CD4-positive, alpha-beta T cell treated with Interleukin-17A for 4 hours (primary cell): Measurements from ENCODE around the gene TRPC4AP.
"Not testable (repeated sequence)": the region's sequence is repeated elsewhere in the genome, so short reads cannot be mapped to it uniquely, and the experiment has no call there.

Experiments
- DNase-seq: peaks from one replicate; pipeline ENCODE4 v3.0.0-alpha.2; 2020; ENCODE audit warnings: mixed read lengths

The TRPC4AP gene

DNA sequence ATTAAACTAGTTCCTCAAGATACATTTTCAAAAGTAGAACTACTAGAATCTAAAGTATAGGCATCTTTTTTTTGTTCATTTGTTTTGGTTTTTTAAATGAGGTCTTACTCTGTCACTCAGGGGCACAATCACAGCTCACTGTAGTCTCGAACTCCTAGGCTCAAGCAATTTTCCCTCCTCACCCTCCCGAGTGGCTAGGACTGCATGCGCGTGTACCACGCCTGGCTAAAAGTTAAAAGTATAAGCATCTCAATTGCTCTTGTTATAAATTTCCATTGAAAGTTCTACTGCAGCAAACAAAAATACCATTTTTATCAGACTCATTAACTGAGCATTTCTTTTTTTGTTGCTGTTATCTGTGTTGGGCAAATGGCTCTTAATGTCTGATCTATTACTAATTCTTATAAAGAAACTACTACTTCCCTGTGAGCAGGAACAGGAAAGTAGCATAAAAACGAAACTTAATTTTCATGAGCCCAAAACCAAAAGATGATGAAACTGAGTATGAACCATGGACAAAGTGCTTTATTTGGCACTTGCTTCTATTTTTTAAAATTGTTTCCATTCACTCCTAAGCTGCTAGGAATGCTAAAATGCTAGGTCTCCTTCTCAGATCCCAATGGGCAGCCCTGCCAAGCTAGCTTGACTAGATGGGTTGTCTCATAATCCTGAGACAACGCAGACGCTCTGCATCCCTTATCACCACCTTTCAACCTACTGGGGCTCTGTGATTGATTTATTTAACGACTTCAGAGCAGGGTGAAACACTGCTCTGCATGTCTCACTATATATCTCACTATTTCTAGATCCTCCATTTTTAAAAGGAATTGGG, 36.9 kb downstream of the TRPC4AP start:
- DNase-seq = no peak

DNA sequence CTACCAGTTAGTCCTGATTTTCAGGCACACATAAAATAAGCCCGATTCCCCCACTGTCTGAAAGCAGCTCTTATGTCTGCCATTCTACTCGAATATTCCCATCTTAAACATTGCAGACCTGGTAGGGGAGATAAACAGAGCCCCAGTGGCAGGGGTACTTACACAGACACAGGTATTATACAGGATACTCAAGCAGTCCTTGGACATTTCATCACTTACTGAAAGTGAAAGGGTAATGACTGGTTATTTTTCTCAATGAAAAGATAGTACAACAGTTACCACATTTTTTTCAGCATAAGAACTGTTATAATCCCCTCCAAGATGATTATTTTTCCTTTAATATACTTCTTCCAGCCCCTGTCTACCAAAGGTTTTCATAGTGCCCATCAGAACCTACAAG, 37.8 kb downstream of the TRPC4AP start:
- DNase-seq = no peak

DNA sequence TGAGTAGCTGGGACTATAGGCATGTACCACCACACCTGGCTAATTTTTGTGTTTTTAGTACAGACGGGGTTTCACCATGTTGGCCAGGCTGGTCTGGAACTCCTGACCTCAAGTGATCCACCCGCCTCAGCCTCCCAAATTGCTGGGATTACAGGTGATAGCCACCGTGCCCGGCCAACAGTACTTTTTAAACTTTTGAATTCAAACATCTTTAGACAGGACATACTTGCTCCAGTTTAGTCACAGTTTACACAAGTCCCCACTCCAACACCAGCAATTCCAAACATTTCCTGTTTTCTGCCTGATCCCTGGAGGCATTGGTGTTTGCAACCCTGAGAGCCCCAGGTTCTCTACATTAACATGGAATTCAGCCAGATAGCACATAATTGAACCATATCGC, 40.0 kb downstream of the TRPC4AP start:
- DNase-seq = not testable (repeated sequence)

DNA sequence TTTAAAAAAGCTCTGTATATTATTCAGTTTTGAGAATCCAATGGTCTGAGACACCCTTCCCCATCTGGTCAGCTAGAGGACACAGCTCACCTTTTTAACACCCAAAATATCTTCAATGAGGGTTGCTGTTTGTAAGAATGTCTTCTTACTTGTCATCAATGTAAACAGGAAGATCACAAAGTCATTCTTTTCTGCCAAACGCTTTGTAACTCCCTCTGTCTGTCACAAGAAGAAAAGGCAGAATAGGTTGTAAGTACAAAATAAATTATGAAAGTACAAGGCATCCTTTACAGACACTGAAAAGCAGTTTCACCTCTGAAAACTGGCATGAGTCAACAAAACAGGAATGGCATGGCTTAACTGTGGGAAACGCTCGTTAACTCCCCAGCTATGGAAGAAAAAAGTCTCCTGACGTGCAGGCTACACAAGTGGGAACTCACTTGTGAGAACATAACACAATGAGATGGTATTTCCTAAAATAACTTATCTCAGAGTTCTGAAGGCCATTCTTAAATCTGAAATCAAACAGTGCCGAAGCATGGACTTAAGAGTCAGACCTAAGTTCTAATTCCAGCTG, 42.7 kb downstream of the TRPC4AP start:
- DNase-seq = no peak

DNA sequence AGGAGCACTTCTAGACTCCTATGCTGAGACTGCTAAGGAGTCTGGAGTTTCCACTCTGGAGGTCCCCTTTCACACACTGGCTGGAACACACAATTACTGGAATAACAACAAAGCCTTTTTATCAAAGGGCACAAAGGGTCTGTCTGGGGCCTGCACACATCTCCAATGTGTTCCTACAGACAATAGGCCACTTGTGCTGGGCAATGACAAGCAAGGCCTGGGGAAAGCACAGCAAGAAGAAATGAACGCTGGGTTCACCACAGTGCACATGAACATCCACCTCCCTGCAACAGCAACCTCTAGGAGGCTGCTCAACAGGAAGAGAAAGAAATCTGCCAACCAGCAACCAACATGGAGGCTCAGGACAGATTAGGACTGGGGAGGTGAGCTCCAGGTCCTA, 43.9 kb downstream of the TRPC4AP start:
- DNase-seq = no peak

DNA sequence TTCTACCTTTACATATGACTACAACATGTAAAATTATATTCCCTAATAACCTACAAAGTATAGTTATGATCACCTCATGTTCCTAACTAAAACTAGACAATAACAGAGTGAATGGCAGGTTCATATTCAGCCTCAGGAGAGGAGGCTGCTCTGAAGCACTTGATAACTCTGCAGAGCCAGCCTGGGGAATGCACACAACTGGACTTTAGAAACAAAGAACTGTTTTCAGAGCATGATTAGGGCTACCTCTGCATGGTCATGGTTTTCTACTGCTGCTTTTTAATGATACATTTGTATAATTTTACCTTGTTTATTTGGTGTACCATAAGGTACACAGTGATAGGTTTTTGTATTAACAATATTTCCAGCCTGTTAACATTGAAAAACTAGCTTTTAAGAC, 50.3 kb downstream of the TRPC4AP start:
- no peak for DNase-seq

- DNase-seq = no peak
These were observed 52.0 kb downstream of the TRPC4AP start for GRCh38 chr20:35040646-35041045.

- DNase-seq = no peak
These were observed 52.6 kb downstream of the TRPC4AP start for GRCh38 chr20:35039846-35040489.

DNA sequence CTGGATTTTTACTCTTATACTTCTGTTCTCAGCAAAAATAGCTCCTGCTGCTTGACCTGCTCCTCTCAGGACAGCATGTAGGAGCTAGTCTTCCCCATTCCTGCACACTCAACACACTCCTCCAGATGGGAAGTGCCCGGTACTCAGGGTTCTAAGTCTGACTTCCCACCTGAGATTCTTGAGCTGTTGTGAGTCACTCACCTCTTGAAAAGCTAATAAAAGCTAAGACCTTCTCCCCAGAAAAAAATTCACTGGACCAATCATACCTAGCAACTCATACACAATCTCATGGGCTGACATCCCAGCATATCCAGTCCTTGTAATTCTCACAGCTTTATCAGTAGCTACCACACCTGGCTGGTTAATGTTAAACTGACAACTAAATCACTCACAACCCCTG, 53.5 kb downstream of the TRPC4AP start:
- no peak for DNase-seq

DNA sequence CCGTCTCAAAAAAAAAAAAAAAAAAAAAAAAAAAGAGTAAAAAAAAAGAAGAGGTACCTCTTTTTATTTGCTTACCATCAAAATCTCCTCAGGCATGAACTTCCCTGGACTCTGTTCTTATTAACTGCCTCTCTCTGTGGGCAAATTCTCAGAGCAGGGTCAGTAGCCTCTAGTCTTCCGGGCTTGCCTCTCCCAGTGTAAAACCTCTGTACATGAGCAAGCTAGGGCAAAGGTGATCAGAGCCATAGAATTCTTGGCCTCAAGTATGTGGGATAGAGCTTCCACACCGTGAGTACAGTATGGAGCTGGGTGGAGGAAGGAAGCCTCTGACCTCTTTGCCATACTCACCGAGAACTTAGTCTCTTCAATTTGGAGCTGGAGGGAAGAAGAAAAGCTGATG, 58.5 kb downstream of the TRPC4AP start:
- DNase-seq = no peak

GRCh38 chr20:35030136-35030535, 62.5 kb downstream of the TRPC4AP start:
- DNase-seq = no peak

DNA sequence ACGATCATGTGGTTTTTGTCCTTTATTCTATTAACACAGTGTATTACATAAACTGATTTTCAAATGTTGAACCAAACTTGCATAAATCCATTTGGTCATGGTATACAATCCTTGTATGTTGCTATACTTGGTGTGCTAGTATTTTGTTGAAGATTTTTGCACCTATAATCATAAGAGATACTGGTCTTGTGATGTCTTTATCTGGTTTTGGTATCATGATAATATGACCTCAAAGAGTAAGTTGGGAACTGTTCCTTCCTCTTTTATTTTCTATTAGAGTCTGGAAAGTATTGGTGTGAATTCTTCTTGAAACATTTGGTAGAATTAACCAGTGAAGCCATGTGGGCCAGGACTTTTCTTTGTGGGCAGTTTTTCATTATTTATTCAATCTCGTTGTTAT, 65.3 kb downstream of the TRPC4AP start:
- DNase-seq = no peak

- no peak for DNase-seq
These were observed 67.5 kb downstream of the TRPC4AP start for GRCh38 chr20:35025116-35025515.

DNA sequence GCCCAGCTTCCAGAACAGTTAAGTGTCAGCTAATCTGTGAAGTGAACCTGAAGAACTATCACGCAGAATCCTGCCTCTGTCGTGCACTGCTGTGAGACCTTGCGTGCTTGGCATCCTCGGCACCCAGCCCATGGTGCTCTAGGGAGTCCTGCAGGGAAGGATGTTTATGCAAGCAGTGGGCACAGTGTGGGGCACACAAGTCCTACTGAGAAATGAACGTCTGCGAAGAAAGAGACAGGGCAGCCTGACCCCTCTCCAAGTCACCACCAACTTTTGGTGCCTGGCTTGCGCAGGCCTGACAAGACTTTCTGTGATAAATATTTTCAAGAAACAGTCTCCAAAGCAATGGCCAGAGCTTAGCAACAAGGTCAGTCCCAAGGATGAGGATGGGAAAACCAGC, 69.0 kb downstream of the TRPC4AP start:
- DNase-seq = no peak

- DNase-seq = no peak
These were observed 70.8 kb downstream of the TRPC4AP start for GRCh38 chr20:35021831-35022230.

- DNase-seq = no peak
These were observed 71.5 kb downstream of the TRPC4AP start for GRCh38 chr20:35021063-35021462.

DNA sequence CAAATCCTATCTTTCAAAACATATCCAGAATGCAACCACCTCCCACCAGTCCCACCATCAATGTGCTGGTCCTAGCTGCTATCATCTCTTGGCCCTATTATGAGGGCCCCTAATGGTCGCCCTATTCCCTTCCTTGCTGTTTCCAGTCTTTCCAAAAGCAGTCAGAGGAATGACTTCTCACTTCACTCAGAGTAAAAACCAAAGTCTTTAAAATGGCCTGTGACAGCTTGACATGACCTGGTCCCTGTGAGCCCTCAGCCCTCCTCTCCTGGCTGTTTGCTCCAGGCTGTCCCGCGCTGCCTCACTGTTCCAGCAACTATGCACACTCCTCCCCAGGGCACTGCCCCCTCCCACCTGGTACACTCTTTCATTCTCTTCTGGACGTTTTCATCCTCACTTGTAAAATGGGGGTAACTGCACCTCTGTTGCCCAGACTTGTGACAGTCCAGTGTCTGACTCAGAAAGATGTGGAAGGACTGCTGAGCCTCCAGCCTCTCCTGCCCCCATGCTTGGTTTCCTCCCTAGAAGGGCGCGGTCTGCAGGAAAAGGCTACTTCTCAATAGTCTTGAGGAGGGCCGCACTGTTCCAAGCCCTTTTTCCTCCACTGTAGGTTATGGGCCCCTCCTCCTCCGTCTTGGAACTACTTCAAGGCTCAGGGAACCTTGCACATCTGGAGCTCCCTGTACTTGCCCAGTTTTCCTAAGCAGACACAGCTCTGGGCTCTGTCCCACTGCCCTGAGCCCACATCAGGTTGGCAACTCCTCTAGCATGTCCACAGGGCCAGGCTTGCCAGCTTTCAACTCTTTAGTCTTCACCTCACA, 72.3 kb downstream of the TRPC4AP start:
- DNase-seq = no peak

DNA sequence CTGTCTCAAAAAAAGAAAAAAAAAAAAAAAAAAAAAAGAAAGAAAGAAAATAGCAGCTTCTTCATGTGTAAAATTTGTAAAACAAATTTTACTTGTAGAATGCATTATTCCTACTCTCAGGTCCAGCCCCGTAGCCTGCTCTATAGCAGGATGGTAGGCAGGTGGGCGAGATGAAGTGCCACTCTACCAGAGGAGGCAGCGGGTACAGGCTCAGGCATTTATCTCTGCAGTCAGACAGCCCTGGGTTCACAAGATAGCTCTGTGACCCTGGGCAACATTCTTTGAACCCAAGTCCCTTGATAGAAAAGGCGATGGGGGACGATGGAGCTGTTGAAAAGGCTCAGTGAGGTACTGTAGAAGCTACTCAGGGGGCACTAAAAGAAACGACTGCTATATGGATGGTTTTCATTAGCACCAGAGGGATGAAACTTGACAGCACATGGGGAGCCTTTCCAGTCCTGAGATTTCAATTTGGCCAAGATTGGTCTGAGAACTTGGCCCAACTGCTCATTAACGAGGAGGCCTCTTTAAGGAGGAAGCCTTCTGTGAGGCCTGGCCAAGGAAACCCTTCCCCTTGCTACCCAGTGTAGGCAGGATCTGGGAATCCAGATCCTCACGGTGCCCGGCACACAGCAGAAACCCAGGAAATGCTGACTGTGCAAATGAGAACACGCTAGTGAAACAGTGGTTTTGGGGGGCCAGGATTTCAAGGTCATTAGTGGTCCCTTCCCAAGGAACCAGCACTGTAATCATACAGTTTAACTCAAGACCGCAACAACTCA, 73.8 kb downstream of the TRPC4AP start:
- DNase-seq = no peak

- DNase-seq = no peak
These were observed 75.3 kb downstream of the TRPC4AP start for GRCh38 chr20:35017099-35017835.

DNA sequence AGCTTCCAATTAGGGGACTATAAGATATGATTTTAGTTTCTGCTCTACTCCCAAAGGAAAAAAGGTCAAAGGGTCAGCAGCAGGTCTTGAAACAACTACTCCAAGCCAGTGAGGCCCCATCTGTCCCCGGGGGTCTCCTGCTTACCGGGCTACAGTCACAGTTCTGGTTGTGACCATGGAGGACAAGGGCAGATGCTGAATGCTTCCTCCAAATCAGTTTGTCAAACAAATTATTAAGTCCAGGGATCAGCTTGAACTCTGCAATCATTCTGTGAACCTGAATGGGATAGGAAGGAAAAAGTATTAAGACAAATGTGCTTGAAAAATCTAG, 76.8 kb downstream of the TRPC4AP start:
- no peak for DNase-seq

GRCh38 chr20:35014537-35014936, 78.1 kb downstream of the TRPC4AP start:
- DNase-seq = no peak
